ENCODE results near the gene BCAS3.
"Not testable (repeated sequence)": the region's sequence is repeated elsewhere in the genome, so short reads cannot be mapped to it uniquely, and the experiment has no call there.

BCAS3 gene

GRCh38 chr17:60891149-60891548, 213.5 kb downstream of the BCAS3 start:
- FAIRE-seq, result no peak

GRCh38 chr17:60893475-60893874, 215.8 kb downstream of the BCAS3 start:
- no peak for FAIRE-seq

DNA sequence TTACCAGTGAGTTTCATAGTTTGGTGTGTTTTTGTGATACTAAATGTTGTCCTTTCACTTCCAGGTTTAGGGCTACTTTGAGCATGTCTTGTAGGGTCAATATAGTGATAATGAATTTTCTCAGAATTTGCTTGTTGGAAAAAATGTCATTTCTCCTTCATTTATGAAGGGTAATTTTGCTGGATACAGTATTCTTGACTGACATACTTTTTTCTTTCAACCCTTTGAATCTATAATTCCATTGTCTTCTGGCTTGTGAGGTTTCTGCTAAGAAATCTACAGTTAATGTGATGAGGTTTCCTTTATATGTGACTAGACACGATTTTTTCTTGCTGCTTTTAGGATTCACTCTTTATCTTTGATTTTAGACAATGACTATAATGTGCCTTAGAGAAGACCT, 219.3 kb downstream of the BCAS3 start:
- FAIRE-seq, result no peak

DNA sequence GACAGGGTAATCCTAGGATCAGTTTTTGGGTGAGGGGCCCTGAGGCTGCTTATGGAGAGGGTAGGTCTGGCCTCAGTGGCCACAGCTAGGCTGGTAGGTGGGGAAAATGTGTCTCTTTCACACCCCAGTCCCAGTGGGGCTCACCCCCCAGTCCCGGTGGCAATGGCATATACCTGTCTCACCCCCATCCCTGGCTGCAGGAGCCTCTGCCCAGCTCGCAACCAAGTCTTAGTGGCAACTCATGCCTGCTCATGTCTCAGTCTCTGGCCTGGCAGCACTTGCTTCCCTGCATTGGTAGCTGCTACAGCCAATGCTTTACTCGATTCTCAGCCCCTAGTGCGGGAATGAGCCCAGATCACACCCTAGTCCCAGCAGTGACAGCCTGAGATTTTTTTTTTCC, 221.5 kb downstream of the BCAS3 start:
- FAIRE-seq, result no peak

DNA sequence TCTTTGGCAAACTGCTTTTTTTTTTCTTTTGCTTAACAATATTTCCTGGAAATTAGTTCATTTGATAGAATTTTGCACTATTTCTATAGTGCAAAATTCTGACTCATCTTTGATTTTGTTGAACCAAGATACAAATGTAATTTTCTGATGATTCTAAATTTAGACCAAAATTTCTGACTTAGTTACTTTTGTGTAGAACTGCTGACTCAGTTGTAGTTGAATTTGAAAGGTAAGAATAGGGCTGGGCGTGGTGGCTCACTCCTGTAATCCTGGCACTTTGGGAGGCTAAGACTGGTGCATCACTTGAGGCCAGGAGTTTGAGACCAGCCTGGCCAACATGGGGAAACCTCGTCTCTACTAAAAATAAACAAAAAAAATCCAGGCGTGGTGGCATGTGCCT, 223.0 kb downstream of the BCAS3 start:
- peak; percentile 53 for FAIRE-seq

DNA sequence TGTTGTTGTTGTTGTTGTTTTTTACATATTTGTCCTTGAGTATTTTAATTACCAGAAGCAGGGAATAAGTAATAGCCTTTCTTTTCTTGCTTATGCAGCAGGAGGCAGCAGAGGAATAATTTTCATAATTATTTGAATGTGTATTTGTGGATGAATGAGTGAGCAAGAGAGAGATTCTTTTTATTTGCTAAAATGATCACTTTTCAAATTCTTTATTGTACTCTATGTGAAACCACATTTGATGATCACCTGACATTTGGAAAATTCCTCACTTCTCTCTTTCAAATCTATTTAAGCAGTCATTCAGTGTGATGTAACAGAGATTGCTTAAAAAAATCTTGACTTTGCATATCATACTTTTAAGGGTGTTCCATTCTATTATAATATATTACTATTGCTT, 223.6 kb downstream of the BCAS3 start:
- FAIRE-seq, result no peak

- peak; percentile 96 for FAIRE-seq
Observed at GRCh38 chr17:60901806-60902205, 224.2 kb downstream of the BCAS3 start.

DNA sequence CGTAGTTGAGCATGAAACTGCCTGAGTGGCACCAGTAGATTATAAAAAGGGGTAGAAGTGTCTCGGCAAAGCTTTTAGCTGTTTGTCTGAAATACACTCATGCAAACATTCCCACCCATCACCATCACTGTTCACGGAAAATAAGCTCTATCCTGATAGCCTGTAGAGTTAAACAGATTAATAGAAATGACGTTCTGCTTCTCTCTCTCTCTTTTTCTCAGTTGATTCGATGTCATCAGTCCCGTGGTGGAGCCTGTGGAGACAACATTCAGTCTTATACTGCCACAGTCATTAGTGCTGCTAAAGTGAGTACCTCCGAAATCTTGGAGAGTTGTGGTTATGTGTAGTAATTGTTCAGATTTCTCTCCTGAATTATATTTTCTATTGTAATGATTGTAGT, 224.7 kb downstream of the BCAS3 start:
- FAIRE-seq, result no peak

DNA sequence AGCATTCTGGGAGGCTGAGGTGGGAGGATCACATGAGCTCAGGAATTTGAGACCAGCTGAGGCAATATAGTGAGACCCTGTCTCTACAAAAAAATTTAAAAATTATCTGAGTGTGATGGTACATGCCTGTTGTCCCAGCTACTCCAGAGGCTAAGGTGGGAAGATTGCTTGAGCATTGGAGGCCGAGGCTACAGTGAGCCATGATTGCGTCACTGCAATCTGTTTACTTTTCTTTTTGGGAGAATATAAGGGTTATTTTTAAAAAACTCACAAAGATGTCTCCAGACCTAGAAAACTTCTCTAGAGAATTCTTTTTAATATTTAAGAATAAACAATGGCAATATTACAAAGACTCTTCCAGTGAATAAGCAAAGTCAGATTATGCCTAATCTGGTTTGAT, 226.9 kb downstream of the BCAS3 start:
- FAIRE-seq, result no peak

DNA sequence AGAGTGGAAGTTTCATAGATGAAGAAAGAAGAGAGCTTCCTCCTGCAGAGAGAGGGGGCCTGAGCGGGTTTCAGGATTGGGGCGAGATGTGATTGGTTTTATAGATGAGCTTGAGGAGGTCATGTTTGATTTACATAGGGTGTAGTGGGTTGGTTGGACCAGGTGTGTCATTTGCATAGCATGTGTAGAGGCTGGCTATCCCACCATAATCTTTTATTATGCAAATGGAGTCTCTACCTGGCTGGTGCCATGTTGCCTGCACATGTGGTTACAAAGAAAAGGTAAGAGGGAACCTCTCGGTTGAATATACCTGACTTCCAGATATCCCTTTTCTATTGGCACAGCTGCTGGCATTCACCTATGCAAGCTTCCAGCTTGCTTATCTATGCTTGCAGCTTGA, 228.1 kb downstream of the BCAS3 start:
- FAIRE-seq, result no peak

GRCh38 chr17:60908324-60908723, 230.7 kb downstream of the BCAS3 start:
- no peak for FAIRE-seq

DNA sequence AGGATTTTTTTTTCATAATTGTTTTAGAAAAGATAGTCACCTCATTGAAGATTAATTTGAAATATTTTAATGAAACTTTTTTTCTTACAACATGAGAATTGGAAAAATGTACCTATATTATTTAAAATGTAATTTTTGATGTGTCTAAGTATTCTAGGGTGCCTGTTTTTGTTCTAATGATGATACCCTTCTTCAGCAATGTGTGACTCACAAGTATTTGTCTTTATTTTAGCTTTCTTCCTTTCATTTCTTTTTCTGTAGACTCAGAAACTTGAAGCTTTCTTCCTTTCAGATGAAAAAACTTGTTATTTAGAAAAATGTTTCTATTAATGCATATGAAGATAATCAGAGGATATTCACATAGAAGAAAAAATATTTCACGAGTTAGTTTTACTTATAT, 231.8 kb downstream of the BCAS3 start:
- peak; percentile 83 for FAIRE-seq

- FAIRE-seq, result no peak
Observed at GRCh38 chr17:60910415-60910814, 232.8 kb downstream of the BCAS3 start.

DNA sequence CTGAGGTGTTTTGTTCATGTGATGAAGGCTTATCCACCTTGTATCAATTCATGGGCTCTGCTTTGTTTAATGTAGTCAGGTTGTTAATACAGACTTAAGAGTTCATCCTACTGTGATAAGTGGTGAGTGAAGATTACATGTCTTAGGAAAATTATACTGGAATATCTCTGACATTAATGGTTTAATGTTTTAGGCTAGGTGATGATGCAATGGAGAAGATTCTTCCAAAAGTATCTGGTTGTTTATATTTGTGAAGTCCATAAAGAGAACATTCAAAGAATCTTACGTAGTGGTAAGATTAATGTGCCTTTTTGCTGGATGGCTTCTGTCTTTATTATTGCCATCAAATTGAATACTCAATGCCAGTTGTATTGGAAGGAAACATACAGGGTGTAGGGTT, 236.4 kb downstream of the BCAS3 start:
- FAIRE-seq, result no peak

GRCh38 chr17:60916043-60916442, 238.4 kb downstream of the BCAS3 start:
- FAIRE-seq, result no peak

DNA sequence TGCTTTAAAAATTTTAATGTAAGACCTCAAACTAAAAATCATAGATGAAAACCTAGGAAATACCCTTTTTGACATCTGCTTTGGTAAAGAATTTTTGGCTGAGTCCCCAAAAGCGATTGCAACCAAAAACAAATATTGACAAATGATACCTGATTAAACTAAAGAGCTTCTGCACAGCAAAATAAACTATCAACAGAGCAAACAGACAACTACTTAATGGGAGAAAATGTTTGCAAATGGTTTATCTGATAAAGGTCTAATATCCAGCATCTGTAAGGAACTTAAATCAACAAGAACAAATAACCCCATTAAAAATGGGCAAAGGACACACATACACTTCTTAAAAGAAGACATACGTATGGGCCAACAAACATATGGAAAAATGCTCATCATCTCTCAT, 242.5 kb downstream of the BCAS3 start:
- FAIRE-seq, result no peak

DNA sequence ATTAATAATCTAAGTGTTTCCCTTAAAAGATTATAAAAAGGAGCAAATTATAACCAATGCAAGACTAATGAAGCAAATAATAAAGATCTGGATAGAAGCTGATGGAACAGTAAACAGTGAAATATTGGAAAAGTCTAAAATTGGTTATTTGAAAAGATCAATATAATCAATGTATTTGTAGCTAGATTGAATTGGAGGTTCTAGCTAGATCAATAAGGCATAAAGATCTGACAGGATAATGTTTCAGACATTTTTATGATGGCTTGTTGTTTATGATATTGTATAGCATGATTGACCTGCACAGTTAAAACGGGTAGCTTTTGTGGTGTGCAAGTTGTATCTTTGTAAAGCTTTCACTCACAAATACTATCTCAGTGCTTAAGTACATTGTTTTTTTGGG, 245.3 kb downstream of the BCAS3 start:
- no peak for FAIRE-seq

GRCh38 chr17:60926466-60927183, 249.0 kb downstream of the BCAS3 start:
- peak; percentile 41 for FAIRE-seq

- FAIRE-seq, result no peak
Observed at GRCh38 chr17:60933739-60934138, 256.1 kb downstream of the BCAS3 start.

DNA sequence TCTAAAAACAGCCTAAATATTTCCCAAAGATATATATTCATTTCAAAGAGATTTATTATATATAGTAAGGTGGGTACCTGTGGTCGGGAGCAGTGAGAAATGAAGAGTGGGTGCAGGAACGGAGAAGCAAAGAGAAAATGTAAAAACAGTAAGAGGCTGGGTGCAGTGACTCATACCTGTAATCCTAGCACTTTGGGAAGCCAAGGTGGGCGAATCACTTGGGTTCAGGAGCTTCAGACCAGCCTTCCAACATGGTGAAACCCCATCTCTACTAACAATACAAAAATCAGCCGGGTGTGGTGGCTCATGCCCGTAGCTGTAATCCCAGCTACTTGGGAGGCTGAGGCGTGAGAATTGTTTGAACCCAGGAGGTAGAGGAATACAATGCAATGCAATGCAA, 257.1 kb downstream of the BCAS3 start:
- no peak for FAIRE-seq

DNA sequence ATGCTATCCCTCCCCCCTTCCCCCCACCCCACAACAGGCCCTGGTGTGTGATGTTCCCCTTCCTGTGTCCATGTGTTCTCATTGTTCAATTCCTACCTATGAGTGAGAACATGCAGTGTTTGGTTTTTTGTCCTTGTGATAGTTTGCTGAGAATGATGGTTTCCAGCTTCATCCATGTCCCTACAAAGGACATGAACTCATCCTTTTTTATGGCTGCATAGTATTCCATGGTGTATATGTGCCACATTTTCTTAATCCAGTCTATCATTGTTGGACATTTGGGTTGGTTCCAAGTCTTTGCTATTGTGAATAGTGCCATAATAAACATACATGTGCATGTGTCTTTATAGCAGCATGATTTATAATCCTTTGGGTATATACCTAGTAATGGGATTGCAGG, 258.3 kb downstream of the BCAS3 start:
- not testable (repeated sequence) for FAIRE-seq

- no peak for FAIRE-seq
Observed at GRCh38 chr17:60939318-60939717, 261.7 kb downstream of the BCAS3 start.

- no peak for FAIRE-seq
Observed at GRCh38 chr17:60941028-60941427, 263.4 kb downstream of the BCAS3 start.

DNA sequence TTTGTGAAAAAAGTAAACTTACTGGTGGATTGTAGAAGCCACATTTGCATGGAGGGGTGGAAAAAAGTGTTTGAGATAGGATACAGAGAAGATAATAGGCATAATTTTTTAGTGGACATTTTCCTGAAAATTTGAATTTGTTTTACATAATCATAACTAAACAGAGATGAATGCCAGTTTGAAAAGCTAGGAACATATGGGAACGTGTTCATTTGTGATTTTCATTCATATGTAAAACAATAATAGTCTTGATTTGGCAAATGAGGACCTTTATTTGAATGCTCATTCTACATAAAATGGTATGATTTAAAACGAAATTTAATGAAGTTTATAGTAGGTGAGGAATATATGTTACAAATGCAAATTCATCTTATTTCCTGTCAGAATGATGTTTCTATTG, 263.9 kb downstream of the BCAS3 start:
- FAIRE-seq, result no peak

DNA sequence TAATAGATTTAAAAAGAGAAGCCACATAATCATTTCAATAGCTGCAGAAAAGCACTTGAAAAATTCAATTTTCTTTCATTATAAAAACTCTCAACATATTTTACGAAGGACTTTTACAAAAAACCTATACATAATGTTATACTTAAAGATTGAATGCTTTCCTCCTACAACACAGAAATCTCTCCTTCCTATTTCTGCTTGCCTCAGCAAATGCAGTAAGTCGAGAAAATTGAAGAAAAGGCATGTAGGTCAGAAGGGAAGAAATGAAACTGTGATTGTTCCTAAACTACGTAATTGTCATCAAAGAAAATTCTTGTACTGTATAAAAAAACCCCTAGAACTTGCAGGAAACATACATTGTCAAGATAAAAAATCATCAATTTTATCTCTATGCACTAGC, 267.1 kb downstream of the BCAS3 start:
- peak; percentile 27 for FAIRE-seq

DNA sequence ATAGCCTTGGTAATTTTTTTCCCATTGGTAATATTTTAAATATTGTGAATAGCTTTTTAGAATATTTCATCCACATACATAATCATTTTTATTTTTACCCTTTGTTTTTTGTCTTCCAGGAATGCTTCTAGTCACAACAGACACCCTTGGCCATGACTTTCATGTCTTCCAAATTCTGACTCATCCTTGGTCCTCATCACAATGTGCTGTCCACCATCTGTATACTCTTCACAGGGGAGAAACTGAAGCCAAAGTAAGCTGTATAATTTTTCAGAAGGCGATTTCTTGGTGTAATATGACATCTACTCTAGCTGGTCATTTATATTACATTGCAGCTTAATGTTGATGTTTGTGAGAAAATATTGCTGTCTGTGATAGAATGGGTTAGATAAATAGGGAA, 269.4 kb downstream of the BCAS3 start:
- peak; percentile 47 for FAIRE-seq
